Spleen (tissue), 7 donors: ENCODE results near the gene PKM.

ENCODE experiments used
- POLR2AphosphoS5 ChIP-seq, 3 donors: sonication (generic); formaldehyde crosslinking; IDR thresholded peaks; one replicate each; pipeline ENCODE4 v1.5.1; 2017; ENCODE audit warnings: antibody characterized with exemption in 3 of 3
- TF ChIP-seq, protein P1 (sequence below), 11 experiments: fragments of 200-600 bp in 7 of 11; fragments of 450-650 bp in 4 of 11; sonication (generic) in 4 of 11; IDR thresholded peaks in 8 of 11; conservative IDR thresholded peaks in 3 of 11; 1 replicate in 7 of 11; 2 replicates in 4 of 11; pipeline versions ENCODE4 v1.4.0 to v1.8.0; 2016 to 2021; ENCODE audit warnings: antibody characterized with exemption in 11 of 11, inconsistent platforms in 4 of 11, mild to moderate bottlenecking in 1 of 11
- donor health status: DM: no; HTN: no; CAD: no; lungs with moderate emphysema.
- donor health status: DM: no; HTN: no; CAD: no.
- donor health status: DM: no; HTN: no; CAD: no.

DNA sequence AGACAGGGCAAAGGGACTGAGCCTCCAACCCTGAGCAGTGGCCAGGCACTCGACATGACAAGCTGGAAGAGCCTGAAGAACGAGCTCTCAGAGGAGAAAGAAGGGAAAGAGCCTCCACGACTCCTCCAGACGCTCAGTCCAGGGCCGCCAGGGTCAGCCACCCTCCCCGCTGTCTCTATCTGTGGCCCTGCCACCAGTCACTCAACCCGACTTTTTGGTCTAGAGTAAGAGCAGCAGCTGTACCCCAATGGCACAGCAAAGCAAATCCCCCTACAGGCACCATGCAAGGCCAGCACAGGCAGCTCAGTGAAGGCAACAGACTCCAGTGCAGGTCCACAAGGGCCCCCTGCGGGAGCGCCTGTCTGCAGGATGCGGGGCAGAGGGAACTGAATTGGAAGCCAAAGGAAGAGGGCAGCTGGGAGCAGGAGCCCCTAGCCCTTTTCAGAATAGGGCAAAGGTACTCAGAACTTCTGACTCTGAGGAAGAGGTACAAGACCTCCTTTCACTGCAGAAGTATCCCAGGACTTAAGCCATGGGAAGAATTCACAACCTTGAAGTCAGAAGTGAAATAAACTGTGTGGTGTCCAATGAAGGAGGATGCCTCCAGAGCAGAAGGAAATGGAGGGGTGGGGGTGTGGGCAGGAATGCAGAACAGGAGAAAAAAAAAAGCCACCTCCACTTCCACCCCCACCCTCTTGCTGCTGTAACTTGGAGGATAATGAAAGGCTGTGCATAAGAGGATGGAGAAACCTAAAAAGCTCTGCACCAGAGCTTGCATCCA, 24.9 kb downstream of the PKM start:
- TF ChIP-seq, protein P1, sequence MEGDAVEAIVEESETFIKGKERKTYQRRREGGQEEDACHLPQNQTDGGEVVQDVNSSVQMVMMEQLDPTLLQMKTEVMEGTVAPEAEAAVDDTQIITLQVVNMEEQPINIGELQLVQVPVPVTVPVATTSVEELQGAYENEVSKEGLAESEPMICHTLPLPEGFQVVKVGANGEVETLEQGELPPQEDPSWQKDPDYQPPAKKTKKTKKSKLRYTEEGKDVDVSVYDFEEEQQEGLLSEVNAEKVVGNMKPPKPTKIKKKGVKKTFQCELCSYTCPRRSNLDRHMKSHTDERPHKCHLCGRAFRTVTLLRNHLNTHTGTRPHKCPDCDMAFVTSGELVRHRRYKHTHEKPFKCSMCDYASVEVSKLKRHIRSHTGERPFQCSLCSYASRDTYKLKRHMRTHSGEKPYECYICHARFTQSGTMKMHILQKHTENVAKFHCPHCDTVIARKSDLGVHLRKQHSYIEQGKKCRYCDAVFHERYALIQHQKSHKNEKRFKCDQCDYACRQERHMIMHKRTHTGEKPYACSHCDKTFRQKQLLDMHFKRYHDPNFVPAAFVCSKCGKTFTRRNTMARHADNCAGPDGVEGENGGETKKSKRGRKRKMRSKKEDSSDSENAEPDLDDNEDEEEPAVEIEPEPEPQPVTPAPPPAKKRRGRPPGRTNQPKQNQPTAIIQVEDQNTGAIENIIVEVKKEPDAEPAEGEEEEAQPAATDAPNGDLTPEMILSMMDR (IDR thresholded peaks at IDR 0.05 in 8 of 11, conservative IDR thresholded peaks at IDR 0.05 in 3 of 11) = no peak
- no peak for TF ChIP-seq POLR2AphosphoS5 (IDR thresholded peaks at IDR 0.05)
